Mesenchymal stem cell (in vitro differentiated cells and primary cell): ENCODE measurements around the gene ALPL.

Experiments
- DNase-seq: peaks from one replicate; pipeline ENCODE4 v3.0.0-alpha.2; 2013
- H2AFZ ChIP-seq: one replicate; pipeline ENCODE4 v1.6.1; 2013; ENCODE audit warnings: low read depth, mild to moderate bottlenecking, control low read depth, inconsistent platforms, low read length, moderate library complexity
- H2AK5ac ChIP-seq: 2 replicates; pipeline ENCODE4 v1.6.1; 2013; ENCODE audit warnings: low read length, moderate library complexity, mild to moderate bottlenecking, inconsistent platforms; ENCODE audit not compliant: severe bottlenecking
- H2BK120ac ChIP-seq: one replicate; pipeline ENCODE4 v1.6.1; 2013; ENCODE audit warnings: low read depth, mild to moderate bottlenecking, inconsistent platforms, low read length, moderate library complexity
- H2BK12ac ChIP-seq, 2 experiments: one replicate each; pipeline ENCODE4 v1.6.1; 2013; ENCODE audit warnings: inconsistent platforms in 2 of 2, low read length in 2 of 2, mild to moderate bottlenecking in 2 of 2, moderate library complexity in 2 of 2, control low read depth in 1 of 2
- H2BK15ac ChIP-seq: one replicate; pipeline ENCODE4 v1.6.1; 2013; ENCODE audit warnings: mild to moderate bottlenecking, low read depth, inconsistent platforms; ENCODE audit not compliant: poor library complexity, severe bottlenecking
- H2BK5ac ChIP-seq: 2 replicates; pipeline ENCODE4 v1.6.1; 2013; ENCODE audit warnings: low read depth, mild to moderate bottlenecking, low read length, control low read depth, inconsistent platforms; ENCODE audit not compliant: poor library complexity, severe bottlenecking
- H3K14ac ChIP-seq, 2 experiments: one replicate each; pipeline ENCODE4 v1.6.1; 2013; ENCODE audit warnings: inconsistent platforms in 2 of 2, low read length in 2 of 2, control low read depth in 1 of 2, mild to moderate bottlenecking in 1 of 2, moderate library complexity in 1 of 2
- H3K18ac ChIP-seq, 2 experiments: one replicate each; pipeline ENCODE4 v1.6.1; 2013; ENCODE audit warnings: inconsistent platforms in 2 of 2, low read length in 2 of 2, control low read depth in 1 of 2, low read depth in 1 of 2, mild to moderate bottlenecking in 1 of 2
- H3K23ac ChIP-seq, 2 experiments: one replicate each; pipeline ENCODE4 v1.6.1; 2013; ENCODE audit warnings: inconsistent platforms in 2 of 2, low read length in 2 of 2, mild to moderate bottlenecking in 2 of 2, moderate library complexity in 2 of 2, control low read depth in 1 of 2
- H3K27ac ChIP-seq: 2 replicates; pipeline ENCODE4 v1.5.1; 2013; ENCODE audit warnings: mild to moderate bottlenecking, moderate library complexity, low read length, control low read depth, inconsistent platforms; ENCODE audit not compliant: poor library complexity, severe bottlenecking
- H3K27me3 ChIP-seq, 2 experiments: 2 replicates each; pipeline versions ENCODE4 v1.6.1 to v1.7.0; 2013; ENCODE audit warnings: low read length in 2 of 2, mild to moderate bottlenecking in 2 of 2, moderate library complexity in 2 of 2, control low read depth in 1 of 2, inconsistent platforms in 1 of 2; ENCODE audit not compliant: control insufficient read depth in 1 of 2, insufficient read depth in 1 of 2
- H3K36me3 ChIP-seq, 2 experiments: 2 replicates each; pipeline versions ENCODE4 v1.6.1 to v1.7.0; 2013; ENCODE audit warnings: low read length in 2 of 2, control low read depth in 1 of 2, inconsistent platforms in 1 of 2, low read depth in 1 of 2, mild to moderate bottlenecking in 1 of 2; ENCODE audit not compliant: insufficient read depth in 2 of 2, control insufficient read depth in 1 of 2
- H3K4ac ChIP-seq, 2 experiments: one replicate each; pipeline ENCODE4 v1.6.1; 2013; ENCODE audit warnings: inconsistent platforms in 2 of 2, low read length in 2 of 2, mild to moderate bottlenecking in 2 of 2, moderate library complexity in 2 of 2, control low read depth in 1 of 2, low read depth in 1 of 2
- H3K4me1 ChIP-seq: 2 replicates; pipeline ENCODE4 v1.6.1; 2013; ENCODE audit warnings: low read depth, low read length, control low read depth; ENCODE audit not compliant: control insufficient read depth, insufficient read depth
- H3K4me2 ChIP-seq: 2 replicates; pipeline ENCODE4 v1.6.1; 2013; ENCODE audit warnings: low read length, mild to moderate bottlenecking, inconsistent platforms; ENCODE audit not compliant: poor library complexity, severe bottlenecking
- H3K4me3 ChIP-seq, 2 experiments: 2 replicates each; pipeline versions ENCODE4 v1.5.1 to v1.7.0; 2013; ENCODE audit warnings: low read length in 2 of 2, mild to moderate bottlenecking in 2 of 2, control low read depth in 1 of 2, low read depth in 1 of 2; ENCODE audit not compliant: insufficient read depth in 1 of 2
- H3K79me1 ChIP-seq: replicated peaks from 2 replicates; pipeline ENCODE4 v1.6.1; 2013; ENCODE audit warnings: mild to moderate bottlenecking, control low read depth, low read length, inconsistent platforms; ENCODE audit not compliant: poor library complexity, severe bottlenecking
- H3K9ac ChIP-seq: 2 replicates; pipeline ENCODE4 v1.7.0; 2013; ENCODE audit warnings: mild to moderate bottlenecking, low read length, moderate library complexity
- H3K9me3 ChIP-seq: 2 replicates; pipeline ENCODE4 v1.7.0; 2013; ENCODE audit warnings: mild to moderate bottlenecking, low read length; ENCODE audit not compliant: control insufficient read depth
- H4K8ac ChIP-seq: one replicate; pipeline ENCODE4 v1.6.1; 2013; ENCODE audit warnings: inconsistent platforms, mild to moderate bottlenecking, low read length, moderate library complexity
- H4K91ac ChIP-seq: one replicate; pipeline ENCODE4 v1.6.1; 2013; ENCODE audit warnings: mild to moderate bottlenecking, low read length, inconsistent platforms
- WGBS: methylation state at CpG from one replicate; pipeline ENCODE4 v1.1.7; 2013; ENCODE audit warnings: mixed read lengths; 5-methylcytosine and 5-hydroxymethylcytosine counted together

ALPL gene

DNA sequence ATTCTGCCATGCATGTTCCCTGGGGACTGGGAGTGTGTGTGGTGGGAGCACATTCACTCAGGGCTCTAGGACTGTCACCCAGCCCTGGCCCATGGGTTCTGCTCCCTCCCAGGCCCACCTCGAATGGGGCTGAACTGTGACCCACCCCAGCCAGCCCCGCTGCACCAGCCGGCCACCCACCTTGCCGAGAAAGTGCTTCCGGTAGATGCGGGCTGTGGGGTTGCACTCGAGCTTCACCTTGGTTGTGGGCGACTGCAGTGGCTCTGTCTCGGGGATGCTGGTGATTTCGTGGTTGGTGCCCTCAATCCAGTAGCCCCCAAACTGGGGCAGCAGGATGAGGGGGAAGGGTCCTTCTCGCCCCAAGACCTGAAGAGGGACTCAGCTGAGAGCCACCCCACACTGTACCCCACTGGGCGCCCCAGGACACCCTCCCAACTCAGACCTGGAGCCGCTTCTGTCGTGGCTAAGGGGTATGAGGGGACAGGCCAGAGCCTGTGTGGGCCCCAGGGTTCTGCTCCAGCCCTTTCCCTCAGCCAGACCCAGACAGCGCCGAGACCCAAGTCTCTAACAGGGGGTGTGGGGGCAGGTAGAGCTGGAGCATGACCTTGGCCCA is 108.0 kb downstream of the ALPL start:
- peaks cover 13% of the 10 kb centered on the region for H3K4me1 ChIP-seq
- 83% methylated on average over 15 of the region's 16 CpGs for WGBS
- no peak overlapping the region for H2AK5ac ChIP-seq
- no peak overlapping the region for H3K4me2 ChIP-seq
- H3K9ac ChIP-seq, result no peak overlapping the region
- no peak overlapping the region for H4K91ac ChIP-seq
- no peaks in the 10 kb centered on the region for H3K79me1 ChIP-seq
- H3K4me3 ChIP-seq, result no peak overlapping the region
- no peak overlapping the region for H2BK120ac ChIP-seq
- no peaks in the 10 kb centered on the region for H3K9me3 ChIP-seq
- no peak overlapping the region for H3K4ac ChIP-seq
- H2AFZ ChIP-seq, result no peak overlapping the region
- H4K8ac ChIP-seq, result no peak overlapping the region
- H3K14ac ChIP-seq, result no peak overlapping the region
- H3K23ac ChIP-seq, result no peak overlapping the region
- no peak overlapping the region for H2BK12ac ChIP-seq
- peaks cover 30 to 77% of the 10 kb centered on the region in 2 experiments for H3K27me3 ChIP-seq
- no peak overlapping the region for H2BK15ac ChIP-seq
- DNase-seq, result no peak
- H2BK5ac ChIP-seq, result no peak overlapping the region
- H3K18ac ChIP-seq, result no peak overlapping the region
- peaks cover 0 to 8% of the 10 kb centered on the region in 2 experiments for H3K36me3 ChIP-seq
- no peak overlapping the region for H3K27ac ChIP-seq

DNA sequence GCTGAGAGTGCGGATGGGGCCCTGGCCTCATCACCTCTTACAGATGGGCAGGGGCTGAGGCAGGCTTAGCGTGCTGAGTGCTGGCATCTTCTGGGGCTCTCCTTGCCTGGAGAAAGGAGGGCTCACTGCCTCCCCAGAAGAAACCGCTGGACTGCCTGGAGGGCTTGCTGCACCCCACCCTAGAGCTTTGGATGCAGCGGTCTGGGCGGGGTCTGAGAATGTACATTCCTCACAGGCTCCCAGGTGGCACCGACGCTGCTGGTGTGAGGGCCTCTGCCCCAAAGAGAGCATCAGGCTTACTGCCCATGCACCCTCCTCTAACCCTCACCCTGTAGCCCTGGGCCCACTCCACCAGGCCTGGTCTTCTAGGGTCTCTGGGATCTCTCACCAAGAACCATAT is 108.8 kb downstream of the ALPL start:
- no peaks in the 10 kb centered on the region for H3K79me1 ChIP-seq
- no peaks in the 10 kb centered on the region for H3K9me3 ChIP-seq
- DNase-seq, result no peak
- H2BK120ac ChIP-seq, result no peak overlapping the region
- no peak overlapping the region for H4K91ac ChIP-seq
- peaks cover 19% of the 10 kb centered on the region for H3K4me1 ChIP-seq
- no peak overlapping the region for H2AK5ac ChIP-seq
- H4K8ac ChIP-seq, result no peak overlapping the region
- no peak overlapping the region for H3K14ac ChIP-seq
- H2BK12ac ChIP-seq, result no peak overlapping the region
- H2AFZ ChIP-seq, result no peak overlapping the region
- no peak overlapping the region for H3K27ac ChIP-seq
- H3K4me2 ChIP-seq, result no peak overlapping the region
- H3K23ac ChIP-seq, result no peak overlapping the region
- H2BK5ac ChIP-seq, result no peak overlapping the region
- 79% methylated on average over 7 of the region's 7 CpGs for WGBS
- H3K4ac ChIP-seq, result no peak overlapping the region
- H3K9ac ChIP-seq, result no peak overlapping the region
- H3K4me3 ChIP-seq, result no peak overlapping the region
- no peak overlapping the region for H3K18ac ChIP-seq
- peaks cover 0 to 6% of the 10 kb centered on the region in 2 experiments for H3K36me3 ChIP-seq
- H2BK15ac ChIP-seq, result no peak overlapping the region
- peaks cover 23 to 74% of the 10 kb centered on the region in 2 experiments for H3K27me3 ChIP-seq

DNA sequence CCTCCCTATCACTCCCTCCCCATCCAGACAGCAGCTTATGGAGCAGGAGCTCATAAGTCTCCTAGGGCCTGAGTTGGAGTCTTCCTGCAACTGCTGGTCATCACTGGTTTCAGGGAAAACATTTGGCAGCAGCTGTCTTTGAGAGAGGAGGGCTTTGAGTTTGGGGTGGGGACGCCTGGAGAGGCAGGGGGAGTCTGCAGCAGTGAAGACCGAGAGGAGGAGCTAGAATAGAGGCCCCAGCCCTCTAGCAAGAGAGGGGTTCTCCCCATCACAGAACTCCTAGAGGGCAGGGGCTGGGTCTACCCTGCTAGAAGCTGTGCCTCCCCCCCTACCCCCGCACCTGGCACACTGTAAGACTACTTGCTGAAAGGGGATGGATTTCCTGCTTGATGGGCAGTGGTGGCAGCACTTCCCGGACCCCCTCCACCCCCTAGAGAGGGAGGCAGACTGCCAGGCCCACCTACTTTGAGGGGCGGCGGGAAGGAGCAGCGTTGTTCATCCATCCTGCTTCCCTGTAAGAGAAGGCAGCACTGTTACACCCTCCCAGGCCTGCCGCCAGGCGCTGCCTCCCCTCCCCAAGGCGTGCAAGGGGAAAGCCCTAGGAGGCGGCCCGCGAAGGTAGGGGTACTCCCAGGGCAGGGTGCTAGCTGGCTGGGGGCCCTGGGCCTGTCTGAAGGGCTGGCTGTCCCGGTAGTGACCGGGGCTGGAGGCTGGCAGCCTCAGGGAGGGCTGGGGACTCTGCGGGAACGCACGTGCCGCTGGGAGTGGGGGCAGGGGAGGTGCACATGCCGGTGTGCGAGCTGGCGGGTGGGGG is 109.5 kb downstream of the ALPL start:
- Histone ChIP-seq H3K4ac (no peak overlapping the region), H2BK120ac (no peak overlapping the region), H3K27me3 (peaks cover 16 to 74% of the 10 kb centered on the region in 2 experiments), H2AFZ (no peak overlapping the region), H2AK5ac (no peak overlapping the region), H3K4me3 (no peak overlapping the region), H3K36me3 (peaks cover 0 to 2% of the 10 kb centered on the region in 2 experiments), H4K8ac (no peak overlapping the region), H3K9me3 (no peaks in the 10 kb centered on the region), H3K27ac (no peak overlapping the region), H3K79me1 (no peaks in the 10 kb centered on the region), H2BK5ac (no peak overlapping the region), H4K91ac (no peak overlapping the region), H2BK15ac (no peak overlapping the region), H3K14ac (no peak overlapping the region), H3K23ac (no peak overlapping the region), H3K4me2 (no peak overlapping the region), H3K18ac (no peak overlapping the region), H3K9ac (no peak overlapping the region), H3K4me1 (peaks cover 24% of the 10 kb centered on the region), H2BK12ac (no peak overlapping the region)
- WGBS, result 16% methylated on average over 19 of the region's 22 CpGs
- DNase-seq, result no peak

DNA sequence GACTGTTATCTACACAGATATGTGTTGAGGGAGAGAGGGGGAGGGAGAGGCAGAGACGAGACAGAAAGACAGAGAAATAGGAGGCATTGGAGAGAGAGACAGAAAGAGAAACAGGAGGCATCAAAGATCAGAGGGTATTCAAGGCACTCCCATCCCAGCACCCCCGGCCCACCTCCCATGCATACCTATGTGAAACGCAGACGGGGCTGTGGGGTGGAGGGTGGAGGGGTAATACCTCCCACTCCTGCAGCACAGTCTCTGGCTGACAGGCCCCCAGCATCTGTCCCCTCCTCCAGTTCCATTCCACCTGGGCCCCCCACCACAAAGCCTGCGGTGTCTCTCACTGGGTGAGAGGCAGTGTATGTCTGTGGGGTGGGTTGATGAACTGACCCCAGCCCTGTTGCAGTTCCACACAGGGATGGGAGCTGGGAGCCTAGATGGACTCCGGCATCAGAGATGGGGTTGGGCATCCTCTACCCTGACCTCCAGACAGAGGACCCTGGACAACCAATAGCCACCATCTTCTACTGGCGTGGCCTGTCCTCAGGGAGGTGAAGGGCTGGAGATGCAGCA is 110.2 kb downstream of the ALPL start:
- Histone ChIP-seq H3K14ac (no peak overlapping the region), H3K9me3 (no peaks in the 10 kb centered on the region), H3K4me1 (peaks cover 26% of the 10 kb centered on the region), H3K4ac (no peak overlapping the region), H3K4me3 (no peak overlapping the region), H2BK120ac (no peak overlapping the region), H4K91ac (no peak overlapping the region), H2BK12ac (no peak overlapping the region), H4K8ac (no peak overlapping the region), H3K36me3 (peaks cover 0 to 2% of the 10 kb centered on the region in 2 experiments), H3K27me3 (peaks cover 14 to 74% of the 10 kb centered on the region in 2 experiments), H2AK5ac (no peak overlapping the region), H2BK15ac (no peak overlapping the region), H3K18ac (no peak overlapping the region), H3K9ac (no peak overlapping the region), H3K23ac (no peak overlapping the region), H2AFZ (no peak overlapping the region), H2BK5ac (no peak overlapping the region), H3K79me1 (no peaks in the 10 kb centered on the region), H3K4me2 (no peak overlapping the region), H3K27ac (no peak overlapping the region)
- 98% methylated on average over 2 of the region's 7 CpGs for WGBS
- DNase-seq, result no peak
